Esophagus muscularis mucosa (tissue), 3 donors: ENCODE measurements around the gene ENOX1.

Experiments
- CTCF ChIP-seq, 3 experiments: fragments of 200-600 bp in 2 of 3; fragments of 450-650 bp in 1 of 3; sonication (generic) in 2 of 3; IDR thresholded peaks; one replicate each; pipeline ENCODE4 v1.5.1; 2017 to 2019; ENCODE audit warnings: antibody characterized with exemption in 3 of 3, mild to moderate bottlenecking in 2 of 3, moderate library complexity in 1 of 3
- POLR2A ChIP-seq: fragments of 450-650 bp; IDR thresholded peaks from one replicate; pipeline ENCODE4 v1.6.1; 2017; ENCODE audit warnings: antibody characterized with exemption, moderate library complexity, mild to moderate bottlenecking, low read depth
- POLR2AphosphoS5 ChIP-seq, 2 donors: sonication (generic); formaldehyde crosslinking; IDR thresholded peaks; one replicate each; pipeline ENCODE4 v1.6.1; 2017; ENCODE audit warnings: antibody characterized with exemption in 2 of 2

- TF ChIP-seq CTCF (IDR thresholded peaks at IDR 0.05) (no peak), POLR2A (no peak), POLR2AphosphoS5 (IDR thresholded peaks at IDR 0.05) (no peak)
These were observed 586.5 kb downstream of the ENOX1 start for GRCh38 chr13:43200307-43200706.
